Testis (tissue), 3 donors: Measurements from ENCODE around the gene OXSR1. TPM values are rescaled to one million over a fixed set of nuclear protein-coding genes. Genes with fewer than 3 reads are reported as not detected.
"Not testable (repeated sequence)": the region's sequence is repeated elsewhere in the genome, so short reads cannot be mapped to it uniquely, and the experiment has no call there.

ENCODE experiments used
- DNase-seq: peaks from one replicate; pipeline ENCODE4 v3.0.0-alpha.2; 2019
- H3K27ac ChIP-seq, 2 donors: fragments of 200-600 bp; sonication (generic); one replicate each; pipeline ENCODE4 v1.5.1; 2019
- H3K27me3 ChIP-seq: fragments of 200-600 bp; sonication (generic); one replicate; pipeline ENCODE4 v1.5.1; 2019
- H3K36me3 ChIP-seq: fragments of 200-600 bp; sonication (generic); one replicate; pipeline ENCODE4 v1.5.1; 2017; ENCODE audit warnings: low read depth; ENCODE audit errors: missing control alignments
- H3K4me1 ChIP-seq: fragments of 200-600 bp; sonication (generic); one replicate; pipeline ENCODE4 v1.5.1; 2019
- H3K4me3 ChIP-seq, 2 donors: fragments of 200-600 bp; sonication (generic); one replicate each; pipeline ENCODE4 v1.5.1; 2017 to 2019
- H3K9me3 ChIP-seq: fragments of 200-600 bp; sonication (generic); one replicate; pipeline ENCODE4 v1.5.1; 2017
- CTCF ChIP-seq, 3 experiments: fragments of 450-650 bp in 2 of 3; fragments of 200-600 bp in 1 of 3; sonication (generic) in 1 of 3; IDR thresholded peaks; one replicate each; pipeline ENCODE4 v1.5.1; 2016 to 2019; ENCODE audit warnings: antibody characterized with exemption in 3 of 3, mild to moderate bottlenecking in 2 of 3, moderate library complexity in 1 of 3
- POLR2A ChIP-seq: fragments of 450-650 bp; IDR thresholded peaks from one replicate; pipeline ENCODE4 v1.6.1; 2017; ENCODE audit warnings: antibody characterized with exemption, mild to moderate bottlenecking, moderate library complexity
- WGBS, 2 donors: methylation state at CpG; one replicate each; pipeline ENCODE4 v1.1.5; 2018; 5-methylcytosine and 5-hydroxymethylcytosine counted together
- intact Hi-C: fragments of 100-400 bp; cut with DNase I; formaldehyde crosslinking; loops from one replicate; pipeline ENCODE4 v1.15.1; 2023; ENCODE audit warnings: low total_unique reads
- polyA plus RNA-seq: library from polyadenylated mRNA; stranded (reverse); fragments of 350-450 nt; fragmentation: Illumina TruSeq; extraction: RNeasy Lipid Tissue Mini Kit (QIAGEN cat#74804); gene quantifications from one replicate; pipeline ENCODE4 v1.2.3, GENCODE V29; 2014; ENCODE audit warnings: low read depth, low replicate concordance; ENCODE audit not compliant: insufficient read depth
- total RNA-seq, 2 donors: library from RNA; depleted of rRNA; stranded (reverse); fragments of >200 nt; gene quantifications; one replicate each; pipeline ENCODE4 v1.2.3, GENCODE V29; 2016

The OXSR1 gene
- total and polyA plus RNA-seq, 3 donors from 2014 or later = 26.0 to 48.7 (median 39.7) TPM

- no peaks in the 10 kb centered on the region for H3K36me3 ChIP-seq
- no peak within 1 kb of the TSS for H3K27ac ChIP-seq
- H3K4me1 ChIP-seq = no peaks in the 10 kb centered on the region
- TF ChIP-seq POLR2A (no peak), CTCF (IDR thresholded peaks at IDR 0.05) (no peak)
- H3K27me3 ChIP-seq = no peaks in the 10 kb centered on the region
- 89 to 91% methylated on average over 6 to 14 of the region's 14 CpGs for WGBS, 2 donors
- no peak within 1 kb of the TSS for H3K4me3 ChIP-seq
- no peaks in the 10 kb centered on the region for H3K9me3 ChIP-seq
- no peak for DNase-seq
- intact Hi-C loops = no loop called here
Measured at GRCh38 chr3:38281895-38282686, 116.8 kb downstream of the OXSR1 start, which contains the start of gene SLC22A14. Gene SLC22A14 (plus strand): TSS chr3:38282294. CDS start chr3:38306027, 23,733 bp downstream.

GRCh38 chr3:38283810-38284755 is 118.7 kb downstream of the OXSR1 start:
- TF ChIP-seq CTCF (IDR thresholded peaks at IDR 0.05) = no peak
- no peak for TF ChIP-seq POLR2A
- H3K36me3 ChIP-seq = no peaks in the 10 kb centered on the region
- no peak overlapping the region for H3K27ac ChIP-seq
- 84 to 85% methylated on average over 13 to 16 of the region's 16 CpGs for WGBS, 2 donors
- no peak for DNase-seq
- no peaks in the 10 kb centered on the region for H3K9me3 ChIP-seq
- H3K27me3 ChIP-seq = no peaks in the 10 kb centered on the region
- intact Hi-C loops = no loop called here
- H3K4me1 ChIP-seq = no peaks in the 10 kb centered on the region
- H3K4me3 ChIP-seq = no peak overlapping the region

GRCh38 chr3:38284756-38285150 is 119.4 kb downstream of the OXSR1 start:
- Histone ChIP-seq H3K4me1 (no peaks in the 10 kb centered on the region), H3K27ac (no peak overlapping the region), H3K4me3 (no peak overlapping the region), H3K36me3 (no peaks in the 10 kb centered on the region), H3K27me3 (no peaks in the 10 kb centered on the region), H3K9me3 (no peaks in the 10 kb centered on the region)
- DNase-seq = no peak
- 88 to 94% methylated on average over 6 of the region's 6 CpGs for WGBS, 2 donors
- intact Hi-C loops = no loop called here
- TF ChIP-seq POLR2A (no peak), CTCF (IDR thresholded peaks at IDR 0.05) (no peak)

- 85 to 94% methylated on average over 16 of the region's 16 CpGs for WGBS, 2 donors
- H3K9me3 ChIP-seq, intact Hi-C loops, H3K4me1 ChIP-seq, H3K27ac ChIP-seq, DNase-seq, H3K4me3 ChIP-seq, H3K36me3 ChIP-seq, H3K27me3 ChIP-seq: not testable (repeated sequence)
Measured at GRCh38 chr3:38289286-38290217, 124.2 kb downstream of the OXSR1 start.

GRCh38 chr3:38297053-38297452 is 131.7 kb downstream of the OXSR1 start:
- H3K4me1 ChIP-seq, H3K9me3 ChIP-seq, H3K4me3 ChIP-seq, intact Hi-C loops, H3K27me3 ChIP-seq, H3K36me3 ChIP-seq, H3K27ac ChIP-seq, DNase-seq: not testable (repeated sequence)
- 85 to 89% methylated on average over 4 of the region's 4 CpGs for WGBS, 2 donors
